Adrenal gland (tissue), 12 donors: Measurements from ENCODE around the gene DHX38. TPM values are rescaled to one million over a fixed set of nuclear protein-coding genes. Genes with fewer than 3 reads are reported as not detected.

Experiments
- DNase-seq, 7 donors: peaks; one replicate each; pipeline ENCODE4 v3.0.0-alpha.2; 2019 to 2020
- H3K27ac ChIP-seq, 5 donors: fragments of 200-600 bp; sonication (generic) in 4 of 5; 1 replicate in 3 of 5; 2 replicates in 2 of 5; pipeline versions ENCODE4 v1.5.1 to v1.8.0; 2016 to 2020; ENCODE audit warnings: mild to moderate bottlenecking in 1 of 5
- H3K27me3 ChIP-seq: fragments of 200-600 bp; 2 replicates; pipeline ENCODE4 v1.8.0; 2021
- H3K36me3 ChIP-seq, 2 donors: fragments of 200-600 bp; replicated peaks in 1 of 2; 1 replicate in 1 of 2; 2 replicates in 1 of 2; pipeline versions ENCODE4 v1.5.1 to v1.8.0; 2018 to 2022
- H3K4me1 ChIP-seq, 2 donors: fragments of 200-600 bp; replicated peaks in 1 of 2; 1 replicate in 1 of 2; 2 replicates in 1 of 2; pipeline versions ENCODE4 v1.5.1 to v1.8.0; 2018 to 2021
- H3K4me3 ChIP-seq, 4 donors: fragments of 200-600 bp; sonication (generic) in 3 of 4; one replicate each; pipeline ENCODE4 v1.5.1; 2016 to 2018
- H3K9me3 ChIP-seq, 3 donors: fragments of 200-600 bp; sonication (generic) in 1 of 3; replicated peaks in 1 of 3; 1 replicate in 2 of 3; 2 replicates in 1 of 3; pipeline versions ENCODE4 v1.5.1 to v1.8.0; 2016 to 2021
- CTCF ChIP-seq, 6 experiments: fragments of 450-650 bp in 4 of 6; fragments of 200-600 bp in 2 of 6; sonication (generic) in 1 of 6; IDR thresholded peaks; 1 replicate in 5 of 6; 2 replicates in 1 of 6; pipeline versions ENCODE4 v1.5.1 to v1.8.0; 2016 to 2021; ENCODE audit warnings: antibody characterized with exemption in 6 of 6, mild to moderate bottlenecking in 2 of 6, moderate library complexity in 1 of 6
- POLR2A ChIP-seq, 2 donors: fragments of 450-650 bp; IDR thresholded peaks; one replicate each; pipeline ENCODE4 v1.6.1; 2017; ENCODE audit warnings: antibody characterized with exemption in 2 of 2, mild to moderate bottlenecking in 2 of 2, moderate library complexity in 1 of 2
- WGBS, 4 donors: extraction: QIAGEN DNeasy Blood & Tissue Kit in 2 of 4; methylation state at CpG; one replicate each; pipeline versions ENCODE4 v1.1.5 to v1.1.7; 2013 to 2017; 5-methylcytosine and 5-hydroxymethylcytosine counted together
- intact Hi-C, 2 donors: fragments of 100-400 bp; cut with DNase I; formaldehyde crosslinking; loops; one replicate each; pipeline versions ENCODE4 v1.14.1 to v1.15.0; 2022 to 2023
- polyA plus RNA-seq, 3 donors: library from polyadenylated mRNA; stranded (reverse); fragments of 200-250 nt in 2 of 3; fragments of 350-450 nt in 1 of 3; fragmentation: Illumina TruSeq in 1 of 3; extraction: RNeasy Lipid Tissue Mini Kit (QIAGEN cat#74804) in 1 of 3; gene quantifications; one replicate each; pipeline ENCODE4 v1.2.3, GENCODE V29; 2013 to 2014
- total RNA-seq, 9 donors: library from RNA; depleted of rRNA in 4 of 9; stranded (reverse); fragments of >200 nt in 4 of 9; fragments of 120-200 nt in 1 of 9; fragmentation: NEBNext Ultra II Directional in 1 of 9; extraction: Animal tissue kit (Norgen Biotek cat#: 25700) in 1 of 9; gene quantifications; one replicate each; pipeline versions ENCODE4 v1.1.0 to v1.2.4, GENCODE V29; 2013 to 2023
- donor health status: healthy with polysubstance abuse.
- donor health status: Bipolar disorder and iron deficiency.
- donor health status: DM: yes; HTN: yes; CAD: no.
- donor health status: DM: no; HTN: no; CAD: no.
- donor health status: DM: no; HTN: no; CAD: no.
- donor health status: DM: yes; HTN: yes; CAD: no.

The DHX38 gene
- total and polyA plus RNA-seq, 12 donors, result 31.9 to 93.1 (median 45.0) TPM

- TF ChIP-seq POLR2A (IDR thresholded peaks at IDR 0.05), result no peak
- TF ChIP-seq CTCF (IDR thresholded peaks at IDR 0.05), result no peak
- no peak for DNase-seq
- whole genome bisulfite sequencing, 4 donors, result 60 to 75% (median 72%) methylated on average over 2 of the region's 2 CpGs
- Histone ChIP-seq H3K27me3 (no peaks in the 10 kb centered on the region), H3K36me3 (no peaks in the 10 kb centered on the region), H3K4me1 (no peaks in the 10 kb centered on the region), H3K27ac (no peak overlapping the region), H3K4me3 (no peak overlapping the region), H3K9me3 (no peaks in the 10 kb centered on the region)
- intact Hi-C loops, result no loop called here
Measured at GRCh38 chr16:72159801-72160200, 66.2 kb downstream of the DHX38 start.

- no peak for DNase-seq
- no peak overlapping the region for H3K27ac ChIP-seq
- intact Hi-C loops, result no loop called here
- H3K9me3 ChIP-seq, result no peaks in the 10 kb centered on the region
- no peak overlapping the region for H3K4me3 ChIP-seq
- H3K27me3 ChIP-seq, result no peaks in the 10 kb centered on the region
- no peaks in the 10 kb centered on the region for H3K4me1 ChIP-seq
- no peak for TF ChIP-seq POLR2A (IDR thresholded peaks at IDR 0.05)
- TF ChIP-seq CTCF (IDR thresholded peaks at IDR 0.05), result no peak
- WGBS, 4 donors, result 69 to 76% (median 71%) methylated on average over 6 of the region's 6 CpGs
- H3K36me3 ChIP-seq, result no peaks in the 10 kb centered on the region
Measured at GRCh38 chr16:72162105-72162692, 68.6 kb downstream of the DHX38 start.

Other genes with a start within 250 kb of the DHX38 start
- gene ATXN1L, start 247.9 kb upstream of the DHX38 start, total RNA-seq, result 10 to 100 TPM; 12.8 to 27.1 (median 20.0) TPM
- 10 to 100 TPM in 1 of 3 donors, 1 to 10 TPM in 2; 4.9 to 14.5 (median 6.7) TPM for gene ATXN1L, start 247.9 kb upstream of the DHX38 start, polyA plus RNA-seq
- gene ZNF821, start 209.7 kb upstream of the DHX38 start, total RNA-seq, result 1 to 10 TPM; 5.9 to 9.4 (median 6.7) TPM
- 10 to 100 TPM in 1 of 3 donors, 1 to 10 TPM in 2; 4.6 to 13.1 (median 7.7) TPM for gene ZNF821, start 209.7 kb upstream of the DHX38 start, polyA plus RNA-seq
- gene IST1, start 198.3 kb upstream of the DHX38 start, total RNA-seq, result 100 to 1,000 TPM; 138 to 213 (median 196) TPM
- 100 to 1,000 TPM; 125 to 188 (median 146) TPM for gene IST1, start 198.3 kb upstream of the DHX38 start, polyA plus RNA-seq
- 1 to 10 TPM in 1 of 9 donors, under 1 TPM in 8; 0.11 to 2.8 (median 0.29) TPM for gene PKD1L3, start 93.4 kb upstream of the DHX38 start, total RNA-seq
- gene PKD1L3, start 93.4 kb upstream of the DHX38 start, polyA plus RNA-seq, result under 1 TPM in 2 of 3 donors, not detected in 1; 0.02 to 0.03 TPM
- gene DHODH, start 85.1 kb upstream of the DHX38 start, total RNA-seq, result 10 to 100 TPM in 1 of 9 donors, 1 to 10 TPM in 8; 1.9 to 10.8 (median 8.7) TPM
- 10 to 100 TPM in 1 of 3 donors, 1 to 10 TPM in 2; 3.9 to 11.3 (median 5.1) TPM for gene DHODH, start 85.1 kb upstream of the DHX38 start, polyA plus RNA-seq
- gene HP, start 39.3 kb upstream of the DHX38 start, total RNA-seq, result 100 to 1,000 TPM in 1 of 9 donors, 10 to 100 TPM in 3, 1 to 10 TPM in 4, under 1 TPM in 1; 0.28 to 113 (median 5.8) TPM
- gene HP, start 39.3 kb upstream of the DHX38 start, polyA plus RNA-seq, result 10 to 100 TPM in 2 of 3 donors, 1 to 10 TPM in 1; 6.0 to 29.8 (median 18.3) TPM
- gene HPR, start 30.6 kb upstream of the DHX38 start, total RNA-seq, result 1 to 10 TPM in 2 of 9 donors, under 1 TPM in 2, not detected in 5; 0.23 to 1.4 (median 0.79) TPM
- gene HPR, start 30.6 kb upstream of the DHX38 start, polyA plus RNA-seq, result 1 to 10 TPM in 1 of 3 donors, under 1 TPM in 1, not detected in 1; 0.88 to 1.2 TPM
- 10 to 100 TPM in 4 of 9 donors, 1 to 10 TPM in 5; 3.8 to 18.3 (median 9.5) TPM for gene TXNL4B, start 227 bp upstream of the DHX38 start, total RNA-seq
- 10 to 100 TPM in 2 of 3 donors, 1 to 10 TPM in 1; 6.4 to 14.3 (median 10.5) TPM for gene TXNL4B, start 227 bp upstream of the DHX38 start, polyA plus RNA-seq
- 1 to 10 TPM in 2 of 9 donors, under 1 TPM in 7; 0.28 to 2.4 (median 0.50) TPM for gene PMFBP1, start 78.3 kb downstream of the DHX38 start, total RNA-seq
- 1 to 10 TPM in 2 of 3 donors, under 1 TPM in 1; 0.15 to 1.6 (median 1.3) TPM for gene PMFBP1, start 78.3 kb downstream of the DHX38 start, polyA plus RNA-seq